HG03521 (cell line): ENCODE data around the gene VEZT.
"Not testable (repeated sequence)": the region's sequence is repeated elsewhere in the genome, so short reads cannot be mapped to it uniquely, and the experiment has no call there.

Experiments used
- ATAC-seq: cut with Tn5 transposase; IDR thresholded peaks from one replicate; pipeline ENCODE4 v1.9.1; 2021; ENCODE audit warnings: mild to moderate bottlenecking, moderate library complexity; ENCODE audit not compliant: unreplicated experiment

VEZT gene

GRCh38 chr12:95224202-95225170, 6.9 kb downstream of the VEZT start:
- no peak for ATAC-seq

GRCh38 chr12:95225645-95226212, 8.1 kb downstream of the VEZT start:
- ATAC-seq, result no peak

- ATAC-seq, result no peak
Observed at GRCh38 chr12:95227818-95228356, 10.3 kb downstream of the VEZT start.

- ATAC-seq, result no peak
Observed at GRCh38 chr12:95228617-95229016, 11.0 kb downstream of the VEZT start.

- no peak for ATAC-seq
Observed at GRCh38 chr12:95229636-95230035, 12.0 kb downstream of the VEZT start.

GRCh38 chr12:95230313-95230712, 12.7 kb downstream of the VEZT start:
- ATAC-seq, result no peak

- no peak for ATAC-seq
Observed at GRCh38 chr12:95231190-95231589, 13.6 kb downstream of the VEZT start.

GRCh38 chr12:95234187-95234586, 16.6 kb downstream of the VEZT start:
- ATAC-seq, result not testable (repeated sequence)

- not testable (repeated sequence) for ATAC-seq
Observed at GRCh38 chr12:95235621-95236020, 18.0 kb downstream of the VEZT start.

GRCh38 chr12:95237315-95237714, 19.7 kb downstream of the VEZT start:
- ATAC-seq, result no peak

GRCh38 chr12:95238150-95238549, 20.5 kb downstream of the VEZT start:
- ATAC-seq, result no peak

GRCh38 chr12:95239216-95239615, 21.6 kb downstream of the VEZT start:
- no peak for ATAC-seq

- ATAC-seq, result not testable (repeated sequence)
Observed at GRCh38 chr12:95239835-95240234, 22.2 kb downstream of the VEZT start.

- ATAC-seq, result no peak
Observed at GRCh38 chr12:95240556-95240955, 22.9 kb downstream of the VEZT start.

GRCh38 chr12:95241138-95241537, 23.5 kb downstream of the VEZT start:
- not testable (repeated sequence) for ATAC-seq

- no peak for ATAC-seq
Observed at GRCh38 chr12:95241761-95242506, 24.3 kb downstream of the VEZT start.

GRCh38 chr12:95243497-95244183, 26.0 kb downstream of the VEZT start:
- no peak for ATAC-seq

GRCh38 chr12:95244350-95244749, 26.7 kb downstream of the VEZT start:
- no peak for ATAC-seq

GRCh38 chr12:95248095-95248494, 30.5 kb downstream of the VEZT start:
- no peak for ATAC-seq

GRCh38 chr12:95248604-95249360, 31.2 kb downstream of the VEZT start:
- no peak for ATAC-seq
